Activated CD8-positive, alpha-beta memory T cell treated with anti-CD3 and anti-CD28 coated beads, Interleukin-2, amount 50 U/mL, for 1 hour (primary cell): ENCODE results near the gene CUL3.
"Not testable (repeated sequence)": the region's sequence is repeated elsewhere in the genome, so short reads cannot be mapped to it uniquely, and the experiment has no call there.

Experiments used
- DNase-seq: peaks from one replicate; pipeline ENCODE4 v3.0.0-alpha.2; 2020; ENCODE audit errors: extremely low read depth

Gene CUL3

DNA sequence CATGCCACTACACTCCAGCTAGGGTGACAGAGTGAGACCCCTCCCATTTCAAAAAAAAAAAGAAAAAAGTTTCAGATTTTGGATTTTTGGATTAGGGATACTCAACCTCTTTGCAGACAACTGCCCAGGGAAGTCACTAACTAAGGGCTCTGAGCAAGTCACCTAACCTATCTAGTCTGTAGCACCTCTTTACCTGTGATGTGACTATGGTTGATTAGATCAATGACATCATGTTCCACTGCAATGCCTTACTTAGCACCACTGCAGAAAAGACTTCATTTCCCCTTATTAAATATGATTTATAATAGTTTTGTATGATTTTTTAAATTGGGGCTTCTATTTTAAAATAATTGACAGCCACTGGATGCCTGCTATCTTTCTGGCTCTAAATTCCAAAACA lies 41.2 kb downstream of the CUL3 start:
- DNase-seq = no peak

GRCh38 chr2:224538561-224539138 lies 46.5 kb downstream of the CUL3 start:
- DNase-seq = no peak

- DNase-seq = no peak
These were observed 52.2 kb downstream of the CUL3 start for GRCh38 chr2:224532931-224533330.

DNA sequence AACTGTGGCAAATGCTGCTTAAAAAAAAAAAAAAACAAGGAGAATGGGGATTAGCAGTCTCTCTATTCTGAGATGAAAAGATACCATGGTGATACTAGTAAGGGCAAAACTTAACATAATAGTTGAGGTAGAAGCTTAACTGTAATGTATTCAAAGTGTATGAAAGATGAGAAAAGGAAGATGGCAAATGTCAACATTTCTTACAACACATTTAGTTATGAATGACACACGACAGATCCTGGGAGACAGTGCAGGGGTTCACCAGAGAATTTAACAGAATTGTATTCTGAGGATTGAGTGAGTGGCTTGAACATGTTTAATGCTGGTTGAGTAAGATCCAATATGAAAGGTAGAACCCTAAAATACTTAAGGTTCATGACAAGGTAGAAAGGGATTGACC lies 52.7 kb downstream of the CUL3 start:
- DNase-seq = no peak

DNA sequence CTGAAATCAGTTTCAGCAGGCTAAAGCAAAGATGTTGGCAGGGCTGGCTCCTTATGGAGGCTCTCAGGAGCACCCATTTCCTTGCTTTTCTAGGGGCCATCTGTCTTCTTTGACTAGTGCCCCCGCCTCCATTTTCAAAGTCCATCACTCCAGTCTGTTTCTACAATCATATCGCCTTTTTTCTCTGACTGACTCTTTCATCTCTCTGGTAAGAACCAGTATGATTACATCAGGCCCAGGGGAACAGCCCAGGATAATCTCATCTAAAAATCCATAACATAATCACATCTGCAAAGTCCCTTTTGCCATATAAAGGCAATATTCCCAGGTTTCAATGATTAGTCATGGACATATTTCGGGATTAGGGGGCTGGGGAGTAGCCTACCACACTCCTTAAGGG lies 57.0 kb downstream of the CUL3 start:
- no peak for DNase-seq

DNA sequence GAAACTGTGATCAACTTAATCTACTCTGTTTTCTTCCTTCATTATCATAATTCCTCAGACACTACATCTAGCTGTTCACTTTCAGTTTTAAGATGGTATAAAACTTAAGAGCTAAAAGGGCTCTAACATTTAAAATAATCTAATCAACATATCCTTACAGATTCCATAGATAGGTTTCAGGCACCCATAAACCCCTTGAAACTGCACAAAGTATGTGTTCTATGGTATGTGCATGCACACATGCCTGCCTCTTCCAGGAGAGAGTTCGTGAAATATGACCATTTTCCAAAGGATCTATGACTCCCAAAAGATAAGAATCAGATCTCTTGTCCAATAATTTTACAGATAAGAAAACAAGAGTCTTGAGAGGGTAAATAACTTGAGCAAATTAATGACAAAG lies 59.4 kb downstream of the CUL3 start:
- DNase-seq = no peak

DNA sequence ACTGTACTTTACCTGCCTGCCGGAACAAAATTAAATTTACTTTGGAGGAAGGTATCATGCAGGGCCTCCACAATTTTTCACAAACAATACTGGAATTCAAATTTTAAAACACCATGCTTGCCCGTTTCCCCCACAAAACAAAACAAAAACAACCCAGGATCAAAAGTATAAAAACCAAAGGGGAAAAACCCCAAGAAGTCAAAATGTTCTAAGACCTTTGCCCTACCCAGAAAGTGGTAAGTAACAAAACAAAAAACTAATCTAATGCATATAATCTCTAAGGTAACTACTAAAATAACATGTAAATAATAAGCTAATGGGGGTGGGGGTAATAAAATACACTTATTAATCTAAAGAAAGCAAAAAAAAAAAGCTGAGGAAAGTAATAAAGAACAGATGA lies 60.5 kb downstream of the CUL3 start:
- no peak for DNase-seq

DNA sequence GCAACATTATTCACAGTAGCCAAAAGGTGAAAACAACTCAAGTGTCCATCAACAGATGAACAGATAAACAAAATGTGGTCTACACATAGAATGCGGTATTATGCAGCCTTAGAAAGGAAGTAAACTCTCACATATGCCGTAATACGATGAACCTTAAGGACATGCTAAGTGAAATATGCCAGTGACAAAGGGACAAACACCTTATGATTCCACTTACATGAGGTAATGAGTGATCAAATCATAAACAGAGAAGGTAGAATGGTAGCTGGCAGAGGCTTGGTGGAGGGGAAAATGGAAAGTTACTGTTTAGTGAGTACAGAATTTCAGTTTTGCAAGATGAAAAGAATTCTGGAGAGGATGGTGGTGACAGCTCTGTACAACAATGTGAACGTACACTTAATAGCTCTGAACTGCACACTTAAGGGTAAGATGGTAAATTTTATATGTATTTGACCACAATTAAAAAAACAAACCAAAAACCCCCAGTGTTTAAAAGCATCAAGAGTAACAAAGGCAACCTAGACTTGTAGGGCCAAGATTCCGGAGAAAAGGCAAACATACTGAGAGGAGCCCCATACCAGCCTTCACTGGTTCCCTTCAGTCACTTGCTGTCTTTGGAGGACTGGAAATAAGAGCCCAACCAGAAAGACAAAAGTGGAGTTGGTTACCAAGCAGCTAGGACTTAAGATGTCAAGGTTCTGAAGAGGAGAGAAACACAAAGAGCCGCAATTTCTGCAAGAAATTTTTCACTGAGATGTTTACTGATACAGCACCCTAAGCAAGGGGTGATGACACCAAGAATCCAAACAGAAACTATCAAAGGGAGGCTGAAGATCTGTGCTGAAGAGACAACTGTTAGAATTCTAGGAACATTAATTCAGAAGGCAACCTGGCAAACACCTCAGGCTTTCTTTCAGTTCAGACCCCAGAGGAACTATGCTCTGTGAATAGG lies 61.3 kb downstream of the CUL3 start:
- no peak for DNase-seq

DNA sequence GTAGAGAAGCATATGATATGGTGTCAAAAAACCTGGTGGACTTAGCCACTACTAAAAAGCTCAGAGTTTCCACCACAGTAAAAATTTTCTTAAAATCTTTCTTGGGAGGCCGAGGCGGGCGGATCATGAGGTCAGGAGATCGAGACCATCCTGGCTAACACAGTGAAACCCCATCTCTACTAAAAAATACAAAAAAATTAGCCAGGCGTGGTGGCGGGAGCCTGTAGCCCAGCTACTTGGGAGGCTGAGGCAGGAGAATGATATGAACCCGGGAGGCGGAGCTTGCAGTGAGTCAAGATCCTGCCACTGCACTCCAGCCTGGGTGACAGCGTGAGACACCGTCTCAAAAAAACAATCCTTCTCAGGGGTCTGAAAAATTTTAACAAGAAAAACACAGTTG lies 62.7 kb downstream of the CUL3 start:
- DNase-seq = not testable (repeated sequence)

- no peak for DNase-seq
These were observed 65.1 kb downstream of the CUL3 start for GRCh38 chr2:224520064-224520463.

DNA sequence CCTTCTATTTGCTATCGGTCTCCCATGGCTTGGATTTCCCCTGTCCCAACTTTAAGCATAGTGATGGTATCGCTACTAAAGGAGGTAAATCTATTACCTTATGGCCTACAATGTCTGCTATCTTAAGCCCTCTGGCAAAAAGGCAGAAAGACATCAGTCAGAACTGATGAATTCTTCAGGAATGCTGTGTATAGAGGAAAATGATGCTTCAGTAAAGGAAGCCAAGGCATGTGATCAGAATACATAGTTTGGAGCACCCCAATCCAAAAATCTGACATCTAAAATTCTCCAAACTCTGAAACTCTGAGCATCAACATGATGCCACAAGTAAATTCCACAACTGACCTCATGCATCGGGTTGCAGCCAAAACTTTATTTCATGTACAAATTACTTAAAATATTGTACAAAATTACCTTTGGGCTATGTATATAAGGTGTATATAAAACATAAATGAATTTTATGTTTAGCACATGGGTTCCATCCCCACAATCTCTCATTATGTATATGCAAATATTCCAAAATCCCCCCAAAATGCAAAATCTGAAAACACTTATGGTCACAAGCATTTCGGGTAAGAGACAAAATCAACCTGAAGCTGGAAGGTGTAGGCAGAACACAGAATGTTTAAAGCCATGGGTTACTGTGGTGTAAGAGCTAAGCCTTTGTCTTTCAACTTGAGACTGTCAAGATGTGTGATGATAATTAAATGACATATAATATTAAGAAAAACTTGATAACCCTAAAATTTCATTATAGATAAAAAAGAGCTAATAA lies 66.2 kb downstream of the CUL3 start:
- no peak for DNase-seq

DNA sequence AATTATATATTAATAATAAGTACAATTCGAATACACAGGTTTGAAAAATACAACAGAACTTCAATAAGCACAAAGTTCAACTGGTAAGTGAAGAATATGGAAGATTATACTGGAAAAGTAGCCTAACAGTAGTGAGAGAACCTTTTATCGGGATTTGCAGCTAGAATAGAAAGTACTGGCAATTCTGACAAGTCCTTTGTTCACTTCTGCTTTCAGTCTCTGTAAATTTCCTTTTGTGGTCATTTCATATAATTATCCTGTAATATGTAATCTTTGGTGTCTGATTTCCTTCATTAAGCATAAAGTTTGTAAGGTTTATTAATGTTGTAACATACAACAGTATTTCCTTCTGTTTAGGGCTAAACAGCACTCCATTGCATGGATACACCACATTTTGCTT lies 67.2 kb downstream of the CUL3 start:
- DNase-seq = no peak

DNA sequence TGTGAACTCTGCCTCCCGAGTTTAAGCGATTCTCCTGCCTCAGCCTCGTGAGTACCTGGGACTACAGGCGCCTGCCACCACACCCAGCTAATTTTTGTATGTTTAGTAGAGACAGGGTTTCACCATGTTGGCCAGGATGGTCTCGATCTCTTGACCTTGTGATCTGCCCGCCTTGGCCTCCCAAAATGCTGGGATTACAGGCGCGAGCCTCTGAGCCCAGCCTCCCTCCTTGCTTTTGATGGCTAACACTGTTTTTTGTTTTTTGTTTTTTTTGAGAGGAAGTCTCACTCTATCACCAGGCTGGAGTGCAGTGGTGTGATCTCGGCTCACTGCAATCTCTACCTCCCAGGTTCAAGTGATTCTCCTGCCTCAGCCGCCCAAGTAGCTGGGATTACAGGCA lies 68.8 kb downstream of the CUL3 start:
- not testable (repeated sequence) for DNase-seq

DNA sequence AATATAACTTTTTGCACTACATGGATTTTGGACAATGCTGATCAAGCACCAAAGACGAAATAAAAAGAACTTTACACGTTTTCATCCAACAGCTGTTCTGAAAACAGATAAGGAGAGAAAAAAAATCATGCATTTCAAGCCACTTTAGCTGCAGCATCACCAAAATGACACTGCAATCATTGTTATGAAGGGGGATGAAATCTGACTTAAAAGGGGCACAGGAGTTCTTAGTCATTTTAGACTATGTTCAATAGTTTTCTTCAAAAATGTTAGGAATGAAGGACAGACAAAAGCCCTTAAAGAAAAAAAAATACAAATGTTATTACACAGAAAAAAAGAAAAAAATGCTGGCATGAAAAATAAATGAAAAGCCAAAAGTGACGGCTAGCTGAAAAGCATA lies 71.2 kb downstream of the CUL3 start:
- no peak for DNase-seq

- DNase-seq = no peak
These were observed 77.4 kb downstream of the CUL3 start for GRCh38 chr2:224507789-224508188.

DNA sequence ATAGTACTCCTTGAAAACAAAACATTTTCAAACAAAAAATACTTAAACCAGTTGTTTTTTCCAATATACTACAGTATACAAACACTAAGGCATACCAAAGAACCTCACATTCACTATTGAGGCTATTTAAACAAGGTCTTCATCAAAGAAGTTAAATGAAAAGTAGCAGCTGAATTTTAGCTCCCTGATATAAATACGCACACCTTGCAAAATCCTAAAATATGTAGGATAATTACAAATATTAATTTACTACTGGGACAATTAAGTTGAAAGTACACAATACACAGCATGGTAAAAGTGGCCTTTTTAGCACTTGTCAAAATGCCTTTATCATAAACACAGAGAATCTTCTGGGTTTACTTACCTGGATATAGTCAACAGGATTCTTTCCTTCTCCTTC lies 78.7 kb downstream of the CUL3 start:
- no peak for DNase-seq

- DNase-seq = no peak
These were observed 86.2 kb downstream of the CUL3 start for GRCh38 chr2:224498991-224499390.

DNA sequence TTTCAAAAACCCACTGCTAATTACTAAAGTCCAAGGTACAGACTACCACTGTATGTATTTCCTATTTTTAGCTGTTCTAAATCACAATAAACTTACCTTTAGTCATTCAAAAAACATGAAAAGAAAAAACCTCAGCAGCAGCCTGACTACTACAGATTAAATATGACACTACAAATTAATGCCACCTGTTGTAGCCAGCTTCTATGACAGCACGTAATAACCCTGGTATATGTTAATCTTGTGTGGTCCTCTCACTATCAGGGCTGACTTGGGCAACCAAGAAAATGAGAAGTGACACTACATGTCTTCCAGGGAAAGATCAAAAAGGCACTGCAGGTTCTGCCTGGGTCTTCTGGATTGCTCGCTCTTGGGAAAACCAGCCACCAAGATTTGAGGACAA lies 92.6 kb downstream of the CUL3 start:
- DNase-seq = no peak

GRCh38 chr2:224487940-224488339 lies 97.2 kb downstream of the CUL3 start:
- not testable (repeated sequence) for DNase-seq

DNA sequence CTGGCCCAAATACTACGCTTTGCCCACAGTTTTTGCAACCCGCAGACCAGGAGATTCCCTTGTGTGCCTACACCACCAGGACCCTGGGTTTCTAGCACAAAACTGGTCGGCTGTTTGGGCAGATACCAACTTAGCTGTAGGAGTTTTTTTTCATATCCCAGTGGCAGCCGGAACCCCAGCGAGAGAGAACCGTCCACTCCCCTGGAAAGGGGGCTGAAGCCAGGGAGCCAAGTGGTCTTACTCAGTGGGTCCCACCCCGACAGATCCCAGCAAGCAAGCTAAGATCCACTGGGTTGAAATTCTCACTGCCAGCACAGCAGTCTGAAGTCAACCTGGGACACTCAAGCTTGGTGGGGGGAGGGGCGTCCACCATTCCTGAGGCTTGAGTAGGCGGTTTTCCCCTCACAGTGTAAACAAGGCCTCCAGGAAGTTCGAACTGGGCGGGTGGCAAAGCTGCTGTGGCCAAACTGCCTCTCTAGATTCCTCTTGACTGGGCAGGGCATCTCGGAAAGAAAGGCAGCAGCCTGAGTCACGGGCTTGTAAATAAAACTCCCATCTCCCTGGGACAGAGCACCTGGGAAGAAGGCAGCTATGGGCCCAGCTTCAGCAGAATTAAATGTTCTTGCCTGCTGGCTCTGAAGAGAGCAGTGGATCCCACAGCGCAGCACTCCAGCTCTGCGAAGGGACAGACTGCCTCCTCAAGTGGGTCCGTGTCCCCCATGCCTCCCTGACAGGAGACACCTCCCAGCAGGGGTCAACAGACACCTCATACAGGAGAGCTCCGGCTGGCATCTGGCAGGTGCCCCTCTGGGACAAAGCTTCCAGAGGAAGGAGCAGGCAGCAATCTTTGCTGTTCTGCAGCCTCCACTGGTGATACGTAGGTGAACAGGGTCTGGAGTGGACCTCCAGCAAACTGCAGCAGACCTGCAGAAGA lies 99.8 kb downstream of the CUL3 start:
- not testable (repeated sequence) for DNase-seq

GRCh38 chr2:224479826-224480225 lies 105.3 kb downstream of the CUL3 start:
- DNase-seq = no peak

DNA sequence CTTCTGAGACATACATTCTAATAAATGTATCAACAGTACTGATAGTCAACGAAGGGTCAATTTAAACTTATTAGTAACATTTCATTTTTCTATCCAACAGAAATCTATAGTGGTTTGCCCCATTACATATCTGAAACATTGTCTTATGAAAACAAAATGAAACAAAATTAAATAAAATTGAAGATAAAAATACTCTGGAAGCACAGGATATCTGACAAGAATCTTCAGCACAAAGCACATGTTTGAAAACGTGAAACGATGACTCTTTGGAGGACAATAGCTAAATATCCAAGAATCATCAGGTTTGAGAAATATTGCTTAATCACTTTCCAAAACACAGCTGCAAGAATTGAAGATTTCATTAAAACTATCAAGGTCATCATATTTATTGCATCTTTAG lies 112.3 kb downstream of the CUL3 start:
- DNase-seq = no peak
